Tibial nerve (tissue), 4 donors: ENCODE results near the gene PCBP4. TPM values are rescaled to one million over a fixed set of nuclear protein-coding genes. Genes with fewer than 3 reads are reported as not detected.
A peak's percentile ranks its signal among the peaks of the same experiment; 100 is the strongest.

Source experiments
- DNase-seq, 2 donors: peaks; one replicate each; pipeline ENCODE4 v3.0.0-alpha.2; 2019; ENCODE audit warnings: low spot score in 2 of 2
- H3K27ac ChIP-seq, 4 donors: fragments of 200-600 bp; sonication (generic) in 3 of 4; one replicate each; pipeline ENCODE4 v1.5.1; 2017 to 2019; ENCODE audit warnings: mild to moderate bottlenecking in 1 of 4
- H3K27me3 ChIP-seq, 2 donors: fragments of 200-600 bp; sonication (generic) in 1 of 2; one replicate each; pipeline versions ENCODE4 v1.5.1 to v1.6.0; 2017 to 2019
- H3K36me3 ChIP-seq, 3 donors: fragments of 200-600 bp; sonication (generic); one replicate each; pipeline ENCODE4 v1.5.1; 2018 to 2019
- H3K4me1 ChIP-seq, 4 donors: fragments of 200-600 bp; sonication (generic) in 3 of 4; one replicate each; pipeline ENCODE4 v1.5.1; 2017 to 2019
- H3K4me3 ChIP-seq, 4 donors: fragments of 200-600 bp; sonication (generic) in 3 of 4; one replicate each; pipeline ENCODE4 v1.5.1; 2017 to 2019; ENCODE audit warnings: mild to moderate bottlenecking in 1 of 4, moderate library complexity in 1 of 4
- H3K9me3 ChIP-seq, 4 donors: fragments of 200-600 bp; sonication (generic) in 3 of 4; one replicate each; pipeline ENCODE4 v1.5.1; 2017 to 2019
- EP300 ChIP-seq, 2 donors: sonication (generic); formaldehyde crosslinking; IDR thresholded peaks; one replicate each; pipeline ENCODE4 v1.6.1; 2017; ENCODE audit warnings: antibody characterized with exemption in 2 of 2, mild to moderate bottlenecking in 1 of 2
- POLR2A ChIP-seq, 2 donors: fragments of 450-650 bp; IDR thresholded peaks; one replicate each; pipeline ENCODE4 v1.6.1; 2017; ENCODE audit warnings: antibody characterized with exemption in 2 of 2, mild to moderate bottlenecking in 2 of 2, moderate library complexity in 2 of 2
- WGBS, 2 donors: methylation state at CpG; one replicate each; pipeline ENCODE4 v1.1.5; 2018; 5-methylcytosine and 5-hydroxymethylcytosine counted together
- total RNA-seq, 4 donors: library from RNA; depleted of rRNA; stranded (reverse); fragments of >200 nt; gene quantifications; one replicate each; pipeline ENCODE4 v1.1.0, GENCODE V29; 2016
- TF ChIP-seq, protein P1 (sequence below), 5 experiments: fragments of 200-600 bp in 3 of 5; fragments of 450-650 bp in 2 of 5; sonication (generic) in 3 of 5; IDR thresholded peaks; one replicate each; pipeline ENCODE4 v1.5.1; 2016 to 2019; ENCODE audit warnings: antibody characterized with exemption in 5 of 5, mild to moderate bottlenecking in 3 of 5, moderate library complexity in 2 of 5

The PCBP4 gene
- total RNA-seq, 4 donors from 2014 or later, result 838 to 1,216 (median 1,000) TPM

DNA sequence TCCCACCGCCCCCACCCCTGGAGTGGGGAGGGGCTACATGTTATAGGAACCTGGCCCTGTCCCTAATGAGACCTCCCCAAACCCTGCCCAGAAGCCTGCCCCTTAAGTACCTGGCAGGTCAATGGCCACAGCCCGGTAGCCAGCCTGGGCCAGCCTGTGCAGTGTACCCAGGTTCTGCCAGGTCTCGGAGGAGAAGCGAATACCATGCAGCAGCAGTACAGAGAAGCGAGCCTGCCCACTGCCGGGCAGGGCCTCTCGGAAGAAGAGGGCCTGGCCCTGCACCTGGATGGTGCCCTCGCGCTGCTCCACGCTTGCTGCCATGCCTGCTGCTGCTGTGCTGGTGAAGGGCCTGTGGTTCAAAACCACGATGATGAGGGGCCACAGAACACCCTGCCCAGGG lies 4.1 kb upstream of the PCBP4 start:
- no peak for DNase-seq
- TF ChIP-seq, protein P1, sequence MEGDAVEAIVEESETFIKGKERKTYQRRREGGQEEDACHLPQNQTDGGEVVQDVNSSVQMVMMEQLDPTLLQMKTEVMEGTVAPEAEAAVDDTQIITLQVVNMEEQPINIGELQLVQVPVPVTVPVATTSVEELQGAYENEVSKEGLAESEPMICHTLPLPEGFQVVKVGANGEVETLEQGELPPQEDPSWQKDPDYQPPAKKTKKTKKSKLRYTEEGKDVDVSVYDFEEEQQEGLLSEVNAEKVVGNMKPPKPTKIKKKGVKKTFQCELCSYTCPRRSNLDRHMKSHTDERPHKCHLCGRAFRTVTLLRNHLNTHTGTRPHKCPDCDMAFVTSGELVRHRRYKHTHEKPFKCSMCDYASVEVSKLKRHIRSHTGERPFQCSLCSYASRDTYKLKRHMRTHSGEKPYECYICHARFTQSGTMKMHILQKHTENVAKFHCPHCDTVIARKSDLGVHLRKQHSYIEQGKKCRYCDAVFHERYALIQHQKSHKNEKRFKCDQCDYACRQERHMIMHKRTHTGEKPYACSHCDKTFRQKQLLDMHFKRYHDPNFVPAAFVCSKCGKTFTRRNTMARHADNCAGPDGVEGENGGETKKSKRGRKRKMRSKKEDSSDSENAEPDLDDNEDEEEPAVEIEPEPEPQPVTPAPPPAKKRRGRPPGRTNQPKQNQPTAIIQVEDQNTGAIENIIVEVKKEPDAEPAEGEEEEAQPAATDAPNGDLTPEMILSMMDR (IDR thresholded peaks at IDR 0.05), result no peak
- H3K4me1 ChIP-seq, result peaks cover 0 to 63% (median 33%) of the 10 kb centered on the region in 4 donors
- no peak overlapping the region for H3K4me3 ChIP-seq
- H3K9me3 ChIP-seq, result no peaks in the 10 kb centered on the region
- 85 to 89% methylated on average over 7 to 8 of the region's 11 CpGs for WGBS, 2 donors
- no peak overlapping the region for H3K27ac ChIP-seq
- H3K27me3 ChIP-seq, result no peaks in the 10 kb centered on the region
- H3K36me3 ChIP-seq, result peaks cover 0 to 8% (median 0%) of the 10 kb centered on the region in 3 donors

- DNase-seq, result no peak
- Histone ChIP-seq H3K9me3 (no peaks in the 10 kb centered on the region), H3K27ac (peak overlapping the region in 1 of 4 donors; percentile 99), H3K36me3 (peaks cover 0 to 8% (median 0%) of the 10 kb centered on the region in 3 donors), H3K4me1 (peaks cover 0 to 63% (median 33%) of the 10 kb centered on the region in 4 donors), H3K27me3 (no peaks in the 10 kb centered on the region), H3K4me3 (no peak overlapping the region)
- WGBS, 2 donors, result 91 to 98% methylated on average over 4 of the region's 6 CpGs
- TF ChIP-seq, protein P1 (IDR thresholded peaks at IDR 0.05), result no peak
- TF ChIP-seq POLR2A (IDR thresholded peaks at IDR 0.05) (no peak), EP300 (IDR thresholded peaks at IDR 0.05) (no peak)
These were observed 3.5 kb upstream of the PCBP4 start for GRCh38 chr3:51970606-51971300.

DNA sequence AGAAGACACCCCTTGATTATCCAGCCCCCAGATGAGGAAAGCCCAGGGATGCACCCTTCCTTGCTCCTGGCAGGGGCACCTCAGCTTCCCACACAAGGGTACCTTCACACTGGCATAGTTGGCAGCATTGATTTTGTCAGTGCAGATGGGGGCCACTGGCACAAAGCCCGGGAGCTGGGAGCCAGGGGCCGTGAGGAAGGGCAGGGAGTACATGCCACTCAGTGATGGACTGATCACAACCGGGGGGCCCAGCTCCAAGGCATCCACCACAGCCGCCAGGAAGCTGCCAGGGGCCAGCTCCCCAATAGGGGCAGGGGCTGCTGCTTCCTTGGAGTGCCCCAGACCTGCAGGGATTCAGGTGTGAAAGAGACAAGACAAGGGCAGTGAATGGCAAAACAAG lies 2.6 kb upstream of the PCBP4 start:
- H3K27ac ChIP-seq, result peak overlapping the region in 1 of 4 donors; percentile 99
- H3K9me3 ChIP-seq, result no peaks in the 10 kb centered on the region
- H3K4me3 ChIP-seq, result no peak overlapping the region
- H3K4me1 ChIP-seq, result peaks cover 0 to 64% (median 36%) of the 10 kb centered on the region in 4 donors
- H3K36me3 ChIP-seq, result peaks cover 0 to 8% (median 0%) of the 10 kb centered on the region in 3 donors
- DNase-seq, result no peak
- H3K27me3 ChIP-seq, result no peaks in the 10 kb centered on the region
- 74 to 80% methylated on average over 1 to 4 of the region's 4 CpGs for WGBS, 2 donors
- TF ChIP-seq EP300 (IDR thresholded peaks at IDR 0.05) (no peak), POLR2A (IDR thresholded peaks at IDR 0.05) (no peak)
- TF ChIP-seq, protein P1 (IDR thresholded peaks at IDR 0.05), result no peak

DNA sequence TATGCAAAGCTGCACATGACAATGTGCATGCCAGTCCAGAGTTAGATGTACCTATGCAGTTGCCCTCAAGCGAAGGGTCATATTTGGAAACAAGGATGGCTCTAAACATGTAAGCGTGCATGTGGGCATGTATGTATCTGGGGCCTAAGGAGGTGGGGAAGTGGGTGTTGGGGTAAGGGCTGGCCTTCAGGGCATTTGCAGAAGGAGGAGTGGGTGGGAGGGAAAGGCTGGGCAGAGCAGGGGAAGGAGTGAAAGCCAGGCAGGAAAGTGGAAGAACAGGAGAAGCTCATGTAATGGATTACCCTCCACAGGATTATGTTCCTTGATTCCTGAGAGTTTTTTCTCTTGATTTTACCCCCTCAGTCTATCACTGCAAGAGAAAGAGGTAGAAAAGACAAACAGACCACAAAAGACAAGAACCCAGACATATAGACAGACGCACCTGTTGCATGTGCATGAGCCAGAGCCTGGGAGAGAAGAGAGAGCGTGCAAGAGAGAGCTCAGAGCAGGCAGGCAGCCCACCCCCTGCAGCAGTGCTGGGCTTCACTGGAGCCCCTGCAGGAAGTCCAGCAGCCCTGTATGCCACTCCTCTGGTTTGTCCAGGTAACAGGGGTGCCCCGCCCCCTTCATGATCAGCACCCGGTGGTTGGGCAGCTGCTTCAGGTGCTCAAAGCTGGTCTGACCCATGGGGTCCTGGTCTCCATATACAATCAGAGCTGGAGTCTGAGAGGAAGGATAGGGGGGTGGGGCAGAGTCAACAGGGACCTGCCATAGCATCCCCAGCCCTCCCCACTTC lies 1.8 kb upstream of the PCBP4 start:
- no peak for TF ChIP-seq POLR2A (IDR thresholded peaks at IDR 0.05)
- no peak for TF ChIP-seq EP300 (IDR thresholded peaks at IDR 0.05)
- TF ChIP-seq, protein P1 (IDR thresholded peaks at IDR 0.05), result no peak
- no peaks in the 10 kb centered on the region for H3K9me3 ChIP-seq
- peak overlapping the region in 2 of 4 donors; percentile 94 to 99 for H3K27ac ChIP-seq
- peaks cover 0 to 64% (median 35%) of the 10 kb centered on the region in 4 donors for H3K4me1 ChIP-seq
- no peak overlapping the region for H3K4me3 ChIP-seq
- DNase-seq, result no peak
- peaks cover 0 to 8% (median 0%) of the 10 kb centered on the region in 3 donors for H3K36me3 ChIP-seq
- WGBS, 2 donors, result 82 to 84% methylated on average over 6 of the region's 6 CpGs
- no peaks in the 10 kb centered on the region for H3K27me3 ChIP-seq
